HG03045 (cell line): ENCODE measurements around the gene KRTAP10-11.
"Not testable (repeated sequence)": the region's sequence is repeated elsewhere in the genome, so short reads cannot be mapped to it uniquely, and the experiment has no call there.

Source experiments
- ATAC-seq: cut with Tn5 transposase; IDR thresholded peaks from one replicate; pipeline ENCODE4 v1.9.1; 2021; ENCODE audit warnings: mild to moderate bottlenecking, moderate library complexity; ENCODE audit not compliant: unreplicated experiment

The KRTAP10-11 gene

GRCh38 chr21:44638506-44639330 lies 7.5 kb upstream of the KRTAP10-11 start:
- not testable (repeated sequence) for ATAC-seq

- no peak for ATAC-seq
Measured at GRCh38 chr21:44639331-44639655, 6.9 kb upstream of the KRTAP10-11 start.

- ATAC-seq, result no peak
Measured at GRCh38 chr21:44640761-44641160, 5.5 kb upstream of the KRTAP10-11 start.

GRCh38 chr21:44643741-44644310 lies 2.4 kb upstream of the KRTAP10-11 start:
- ATAC-seq, result no peak

GRCh38 chr21:44644878-44645277 lies 1.3 kb upstream of the KRTAP10-11 start:
- no peak for ATAC-seq

GRCh38 chr21:44647222-44647552 lies 973 bp downstream of the KRTAP10-11 start:
- no peak for ATAC-seq

- ATAC-seq, result no peak
Measured at GRCh38 chr21:44648557-44649311, 2.5 kb downstream of the KRTAP10-11 start.

GRCh38 chr21:44649521-44650100 lies 3.4 kb downstream of the KRTAP10-11 start:
- no peak for ATAC-seq

GRCh38 chr21:44650265-44650972 lies 4.2 kb downstream of the KRTAP10-11 start:
- no peak for ATAC-seq

- ATAC-seq, result no peak
Measured at GRCh38 chr21:44650973-44651675, 4.9 kb downstream of the KRTAP10-11 start.

- no peak for ATAC-seq
Measured at GRCh38 chr21:44653123-44653522, 6.9 kb downstream of the KRTAP10-11 start.

- ATAC-seq, result no peak
Measured at GRCh38 chr21:44653656-44654575, 7.7 kb downstream of the KRTAP10-11 start.

GRCh38 chr21:44654576-44655175 lies 8.5 kb downstream of the KRTAP10-11 start, which contains the start of gene KRTAP12-4:
KRTAP12-4 (minus strand) TSS chr21:44654659; CDS start chr21:44654614, 45 bp downstream.
- no peak for ATAC-seq

- no peak for ATAC-seq
Measured at GRCh38 chr21:44656868-44657267, 10.7 kb downstream of the KRTAP10-11 start.

- no peak for ATAC-seq
Measured at GRCh38 chr21:44657635-44658540, 11.7 kb downstream of the KRTAP10-11 start, which contains the start of gene KRTAP12-3. KRTAP12-3 (plus strand) TSS chr21:44657932; CDS start chr21:44657980, 48 bp downstream.

- ATAC-seq, result no peak
Measured at GRCh38 chr21:44658541-44658910, 12.3 kb downstream of the KRTAP10-11 start.

GRCh38 chr21:44658913-44659595 lies 12.8 kb downstream of the KRTAP10-11 start:
- ATAC-seq, result no peak
